HepG2 (cell line): ENCODE measurements around the gene VPS13D. TPM values are rescaled to one million over a fixed set of nuclear protein-coding genes. Genes with fewer than 3 reads are reported as not detected.

Source experiments
- ATAC-seq: fragments of 200-7000 bp; cut with Tn5 transposase; 3 replicates; pipeline ENCODE4 v1.9.1; 2020; ENCODE audit warnings: mild to moderate bottlenecking, moderate library complexity
- BruUV-seq: library from RNA; stranded (reverse); fragments of 400-500 nt; replicated peaks from 2 replicates; lab custom pipeline; 2021; lab: Mats Ljungman, UMichigan
- CTCF ChIA-PET: fragments of 300-600 bp; formaldehyde crosslinking; extraction: SDS; loops from one replicate; lab custom pipeline; 2021; ENCODE audit warnings: low total read pairs, inconsistent platforms, low intra/inter-chr PET ratio; lab: Yijun Ruan, JAX
- POLR2A ChIA-PET: fragments of 350-600 bp; sonication (Branson Sonifier 250); formaldehyde crosslinking; loops from one replicate; lab custom pipeline; 2020; ENCODE audit warnings: antibody characterized with exemption, inconsistent platforms; lab: Yijun Ruan, JAX
- DNase-seq: peaks from one replicate; pipeline ENCODE4 v3.0.0-alpha.2; 2015; ENCODE audit warnings: low spot score
- FAIRE-seq: peaks from 3 replicates; lab custom pipeline; 2011; peaks lifted over from hg19 to GRCh38; lab: Jason Lieb, UNC
- H2AFZ ChIP-seq: one replicate; pipeline ENCODE4 v1.6.1; 2011; ENCODE audit warnings: low read length, inconsistent platforms
- H3K27ac ChIP-seq: fragments of 300-600 bp; 3 replicates; pipeline ENCODE4 v1.8.0; 2011; ENCODE audit warnings: mixed run types, mild to moderate bottlenecking, mixed read lengths, low read length, inconsistent platforms; ENCODE audit not compliant: insufficient read depth; ENCODE audit errors: extremely low read length
- H3K27me3 ChIP-seq, 2 experiments: fragments of 200-600 bp in 1 of 2; 2 replicates in 1 of 2; 3 replicates in 1 of 2; pipeline versions ENCODE4 v1.6.0 to v1.8.0; 2011; ENCODE audit warnings: low read length in 2 of 2, mild to moderate bottlenecking in 2 of 2, moderate library complexity in 2 of 2, inconsistent platforms in 1 of 2; ENCODE audit not compliant: insufficient read depth in 2 of 2, control insufficient read depth in 1 of 2
- H3K36me3 ChIP-seq, 2 experiments: fragments of 200-600 bp in 1 of 2; replicated peaks in 1 of 2; 2 replicates in 1 of 2; 3 replicates in 1 of 2; pipeline versions ENCODE4 v1.5.1 to v1.8.0; 2011; ENCODE audit warnings: low read length in 2 of 2, inconsistent platforms in 1 of 2; ENCODE audit not compliant: insufficient read depth in 2 of 2, control insufficient read depth in 1 of 2
- H3K4me1 ChIP-seq: 2 replicates; pipeline ENCODE4 v1.5.1; 2012; ENCODE audit warnings: low read length, inconsistent platforms; ENCODE audit not compliant: insufficient read depth
- H3K4me2 ChIP-seq: 2 replicates; pipeline ENCODE4 v1.6.0; 2011; ENCODE audit warnings: low read depth, low read length, inconsistent platforms
- H3K4me3 ChIP-seq, 3 experiments: fragments of 200-600 bp in 1 of 3; sonication (generic), shearing (Covaris generic) in 1 of 3; replicated peaks in 1 of 3; 2 replicates each; pipeline ENCODE4 v1.5.1; 2011 to 2016; ENCODE audit warnings: low read length in 3 of 3, inconsistent platforms in 2 of 3, low read depth in 2 of 3, mild to moderate bottlenecking in 2 of 3, control low read depth in 1 of 3, mixed read lengths in 1 of 3; ENCODE audit not compliant: insufficient read depth in 1 of 3
- H3K79me2 ChIP-seq: one replicate; pipeline ENCODE4 v1.6.1; 2011; ENCODE audit warnings: low read length, inconsistent platforms; ENCODE audit not compliant: insufficient read depth
- H3K9ac ChIP-seq: 2 replicates; pipeline ENCODE4 v1.6.0; 2011; ENCODE audit warnings: mild to moderate bottlenecking, low read depth, low read length, inconsistent platforms; ENCODE audit not compliant: insufficient read depth
- H3K9me3 ChIP-seq: 2 replicates; pipeline ENCODE4 v1.5.1; 2012; ENCODE audit warnings: mild to moderate bottlenecking, low read length
- H4K20me1 ChIP-seq: 2 replicates; pipeline ENCODE4 v1.6.0; 2011; ENCODE audit warnings: inconsistent platforms, mild to moderate bottlenecking, low read length, moderate library complexity; ENCODE audit not compliant: insufficient read depth
- E2F2 ChIP-seq: sonication (generic); formaldehyde crosslinking; IDR thresholded peaks from 2 replicates; pipeline ENCODE4 v1.4.0; 2020; ENCODE audit warnings: missing genetic modification reagents, borderline replicate concordance
- GATAD1 ChIP-seq: IDR thresholded peaks from 2 replicates; pipeline ENCODE4 v1.6.1; 2016; ENCODE audit warnings: missing genetic modification reagents, missing compliant biosample characterization
- KLF12 ChIP-seq: sonication (generic); formaldehyde crosslinking; IDR thresholded peaks from 2 replicates; pipeline ENCODE4 v1.4.0; 2020; ENCODE audit warnings: missing genetic modification reagents, borderline replicate concordance
- NFAT5 ChIP-seq: sonication (generic); formaldehyde crosslinking; IDR thresholded peaks from 2 replicates; pipeline ENCODE4 v1.4.0; 2020; ENCODE audit warnings: missing genetic modification reagents
- SMARCC2 ChIP-seq: fragments of 450-650 bp; IDR thresholded peaks from 2 replicates; pipeline ENCODE4 v1.6.1; 2017; ENCODE audit warnings: antibody characterized with exemption, mild to moderate bottlenecking
- SOX13 ChIP-seq, 3 experiments: fragments of 450-650 bp in 1 of 3; sonication (generic) in 1 of 3; formaldehyde crosslinking in 1 of 3; IDR thresholded peaks in 2 of 3; conservative IDR thresholded peaks in 1 of 3; 2 replicates each; pipeline versions ENCODE4 v1.5.0 to v1.6.1; 2016 to 2020; ENCODE audit warnings: antibody characterized with exemption in 1 of 3, mild to moderate bottlenecking in 1 of 3, missing compliant biosample characterization in 1 of 3, missing genetic modification reagents in 1 of 3, moderate library complexity in 1 of 3
- STAG1 ChIP-seq: sonication (generic); formaldehyde crosslinking; IDR thresholded peaks from 2 replicates; pipeline ENCODE4 v1.4.0; 2020; ENCODE audit warnings: missing genetic modification reagents
- ZNF451 ChIP-seq: sonication (generic); formaldehyde crosslinking; IDR thresholded peaks from 2 replicates; pipeline ENCODE4 v1.5.0; 2020; ENCODE audit warnings: mild to moderate bottlenecking, missing genetic modification reagents
- WGBS: methylation state at CpG from one replicate; pipeline ENCODE4 v1.1.6; 2017; ENCODE audit warnings: low lambda C conversion rate; 5-methylcytosine and 5-hydroxymethylcytosine counted together
- in situ Hi-C: cut with HindIII; loops from 2 replicates; pipeline ENCODE4 v1.10.0; 2017; ENCODE audit warnings: low pct_unique_long_range_greater_than_20kb; ENCODE audit not compliant: extremely low pct_ligation_motif_present
- intact Hi-C: fragments of 100-400 bp; cut with micrococcal nuclease; formaldehyde crosslinking; loops from one replicate; pipeline ENCODE4 v1.10.0; 2022; ENCODE audit not compliant: unreplicated experiment
- polyA plus RNA-seq, 8 experiments: library from polyadenylated mRNA; depleted of rRNA in 3 of 8; stranded (reverse) in 7 of 8; unstranded in 1 of 8; fragments of >200 nt; fragmentation: Illumina TruSeq in 4 of 8; extraction: Trizol in 4 of 8; gene quantifications; 2 replicates each; pipeline versions ENCODE4 v1.2.1 to v1.2.3, GENCODE V29; 2011 to 2016; ENCODE audit warnings: low read depth in 4 of 8, missing spikeins in 1 of 8, mixed read lengths in 1 of 8; ENCODE audit not compliant: insufficient read depth in 1 of 8
- total RNA-seq, 5 experiments: library from RNA; depleted of rRNA; stranded (reverse); fragments of >200 nt; fragmentation: Illumina TruSeq; extraction: Trizol; gene quantifications; 2 replicates each; pipeline ENCODE4 v1.2.3, GENCODE V29; 2016; ENCODE audit warnings: low read depth in 1 of 5

Gene VPS13D
- total and polyA plus RNA-seq, 2 of the 13 experiments (the other 11 are each of a cell fraction or from before 2014, with no cell fraction given): 8.6 to 13.9 TPM

- Histone ChIP-seq H3K4me1 (peaks cover 32% of the 10 kb centered on the region), H4K20me1 (no peaks in the 10 kb centered on the region), H2AFZ (no peak overlapping the region), H3K27me3 (no peaks in the 10 kb centered on the region), H3K4me3 (no peak overlapping the region), H3K27ac (no peak overlapping the region), H3K9ac (no peak overlapping the region), H3K4me2 (no peak overlapping the region), H3K79me2 (no peaks in the 10 kb centered on the region), H3K36me3 (peaks cover 3 to 13% of the 10 kb centered on the region in 2 experiments; a peak in 4 of 5 replicates), H3K9me3 (no peaks in the 10 kb centered on the region)
- 97% methylated on average over 7 of the region's 7 CpGs for WGBS
- ATAC-seq (no peak), DNase-seq (no peak), FAIRE-seq (no peak)
- in situ Hi-C loops: no loop called here
- BruUV-seq: no TSS peak
- no peak for TF ChIP-seq STAG1
- no peak for TF ChIP-seq NFAT5 (CRISPR knock-in tag)
- TF ChIP-seq KLF12 (CRISPR knock-in tag): no peak
- TF ChIP-seq ZNF451 (CRISPR knock-in tag): no peak
- no peak for TF ChIP-seq GATAD1 (CRISPR knock-in tag)
- no peak for TF ChIP-seq E2F2
- no peak for TF ChIP-seq SOX13 (IDR thresholded peaks at IDR 0.05)
- no peak for TF ChIP-seq SOX13 (CRISPR knock-in tag; conservative IDR thresholded peaks at IDR 0.05 in 1 of 2, IDR thresholded peaks at IDR 0.05 in 1 of 2)
- no peak for TF ChIP-seq SMARCC2
- ChIA-PET CTCF (no interaction called here), POLR2A (no interaction called here)
- intact Hi-C loops: no loop called here
Observed at GRCh38 chr1:12417389-12417788, 187.6 kb downstream of the VPS13D start.
